ENCODE results near the gene RNGTT. TPM values are rescaled to one million over a fixed set of nuclear protein-coding genes. Genes with fewer than 3 reads are reported as not detected.

The RNGTT gene
- total and polyA plus RNA-seq, 10 of the 15 experiments (the other 5 are each of a cell fraction or from before 2014, with no cell fraction given): 7.7 to 30.4 (median 22.2) TPM

DNA sequence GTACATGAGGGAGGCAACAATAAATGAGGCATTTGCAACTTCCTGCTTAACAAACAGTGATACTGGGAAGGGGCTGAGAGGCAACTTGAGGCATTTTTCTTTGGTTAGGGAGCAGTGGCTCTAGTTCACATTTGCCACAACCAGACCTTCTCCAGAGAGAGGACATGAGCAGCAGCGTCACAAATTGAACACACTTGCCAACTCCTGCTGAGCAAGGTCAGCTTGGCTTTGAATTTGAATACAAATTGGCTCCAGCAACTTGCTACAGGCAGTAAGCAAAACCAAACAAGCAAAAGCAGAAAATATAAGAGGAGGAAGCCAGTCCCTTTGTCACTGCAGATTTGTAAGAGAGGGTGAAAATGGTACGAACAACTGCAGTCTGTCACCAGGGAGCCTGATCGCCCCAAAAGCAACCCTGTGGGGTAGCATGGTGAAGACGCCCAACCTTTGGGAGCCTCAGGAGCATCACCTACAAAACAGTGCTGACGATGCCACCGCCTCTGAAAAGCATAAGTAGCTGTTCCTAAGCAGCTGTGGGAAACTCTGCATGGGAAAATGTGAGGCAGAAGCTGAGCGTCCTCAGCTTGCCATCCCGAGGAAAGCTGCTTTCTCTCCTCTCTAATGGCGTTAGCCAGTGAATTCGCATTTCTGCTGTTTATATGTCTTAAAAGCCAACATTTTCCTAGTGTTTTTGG lies 378.7 kb downstream of the RNGTT start:
- no peaks in the 10 kb centered on the region for H3K79me2 ChIP-seq (ENCODE audit: control insufficient read depth, insufficient read depth, low read length)
- FAIRE-seq (no peak), DNase-seq (ENCODE audit: low read depth, low spot score) (no peak), ATAC-seq (no peak)
- no peaks in the 10 kb centered on the region; the same call in 1 of the 3 replicates for H3K9me3 ChIP-seq (replicated peaks; ENCODE audit: control insufficient read depth, insufficient read depth, low read length)
- no peaks in the 10 kb centered on the region for H3K36me3 ChIP-seq (ENCODE audit: control insufficient read depth in 2 of 2, insufficient read depth in 2 of 2, low read length in 1 of 2)
- no peak overlapping the region for H3K9ac ChIP-seq (ENCODE audit: control insufficient read depth, insufficient read depth, low read length)
- POLR2A ChIA-PET: interaction anchor here (0.6 to 0.9 kb wide), 2 partner anchors 18 to 33 kb away, joined by 3 read pairs; no protein-coding TSS in a partner anchor
- no TSS peak for BruUV-seq (replicated peaks)
- CTCF ChIA-PET: no interaction called here
- SMC1A ChIA-PET (ENCODE audit: uncharacterized antibody, unreplicated experiment): interaction anchor here (0.9 to 1.1 kb wide), 2 partner anchors 56 to 405 kb away, joined by 3 read pairs; no protein-coding TSS in a partner anchor
- no peak overlapping the region for H3K4me3 ChIP-seq
- in situ Hi-C loops (cut with MboI): no loop called here
- no peak overlapping the region for H3K27ac ChIP-seq (ENCODE audit: control insufficient read depth, insufficient read depth)
- intact Hi-C loops (cut with micrococcal nuclease; ENCODE audit: unreplicated experiment): no loop called here
- no peaks in the 10 kb centered on the region for H3K4me1 ChIP-seq (ENCODE audit: control insufficient read depth, insufficient read depth, low read length)
- H4K20me1 ChIP-seq (ENCODE audit: control insufficient read depth, insufficient read depth): no peaks in the 10 kb centered on the region
- H3K4me2 ChIP-seq (ENCODE audit: control insufficient read depth, insufficient read depth): no peak overlapping the region
- TF ChIP-seq TBL1XR1 (IDR thresholded peaks at IDR 0.05; ENCODE audit: low read depth, low read length) (no peak), SRF (IDR thresholded peaks at IDR 0.05; ENCODE audit: low read depth in 2 of 2, low read length in 2 of 2) (no peak), SPI1 (IDR thresholded peaks at IDR 0.05; ENCODE audit: borderline replicate concordance, insufficient read depth, low read depth, low read length) (no peak), CHD4 (IDR thresholded peaks at IDR 0.05) (no peak), ZBED1 (IDR thresholded peaks at IDR 0.05; ENCODE audit: borderline replicate concordance) (no peak), MYC (IDR thresholded peaks at IDR 0.05; ENCODE audit: insufficient read depth, insufficient read length, insufficient replicate concordance, low read length, severe bottlenecking) (no peak), SMARCA5 (IDR thresholded peaks at IDR 0.05) (no peak), CEBPB (IDR thresholded peaks at IDR 0.05; ENCODE audit: borderline replicate concordance in 1 of 2, low read depth in 2 of 2, low read length in 2 of 2) (no peak)
- TF ChIP-seq, protein P1, sequence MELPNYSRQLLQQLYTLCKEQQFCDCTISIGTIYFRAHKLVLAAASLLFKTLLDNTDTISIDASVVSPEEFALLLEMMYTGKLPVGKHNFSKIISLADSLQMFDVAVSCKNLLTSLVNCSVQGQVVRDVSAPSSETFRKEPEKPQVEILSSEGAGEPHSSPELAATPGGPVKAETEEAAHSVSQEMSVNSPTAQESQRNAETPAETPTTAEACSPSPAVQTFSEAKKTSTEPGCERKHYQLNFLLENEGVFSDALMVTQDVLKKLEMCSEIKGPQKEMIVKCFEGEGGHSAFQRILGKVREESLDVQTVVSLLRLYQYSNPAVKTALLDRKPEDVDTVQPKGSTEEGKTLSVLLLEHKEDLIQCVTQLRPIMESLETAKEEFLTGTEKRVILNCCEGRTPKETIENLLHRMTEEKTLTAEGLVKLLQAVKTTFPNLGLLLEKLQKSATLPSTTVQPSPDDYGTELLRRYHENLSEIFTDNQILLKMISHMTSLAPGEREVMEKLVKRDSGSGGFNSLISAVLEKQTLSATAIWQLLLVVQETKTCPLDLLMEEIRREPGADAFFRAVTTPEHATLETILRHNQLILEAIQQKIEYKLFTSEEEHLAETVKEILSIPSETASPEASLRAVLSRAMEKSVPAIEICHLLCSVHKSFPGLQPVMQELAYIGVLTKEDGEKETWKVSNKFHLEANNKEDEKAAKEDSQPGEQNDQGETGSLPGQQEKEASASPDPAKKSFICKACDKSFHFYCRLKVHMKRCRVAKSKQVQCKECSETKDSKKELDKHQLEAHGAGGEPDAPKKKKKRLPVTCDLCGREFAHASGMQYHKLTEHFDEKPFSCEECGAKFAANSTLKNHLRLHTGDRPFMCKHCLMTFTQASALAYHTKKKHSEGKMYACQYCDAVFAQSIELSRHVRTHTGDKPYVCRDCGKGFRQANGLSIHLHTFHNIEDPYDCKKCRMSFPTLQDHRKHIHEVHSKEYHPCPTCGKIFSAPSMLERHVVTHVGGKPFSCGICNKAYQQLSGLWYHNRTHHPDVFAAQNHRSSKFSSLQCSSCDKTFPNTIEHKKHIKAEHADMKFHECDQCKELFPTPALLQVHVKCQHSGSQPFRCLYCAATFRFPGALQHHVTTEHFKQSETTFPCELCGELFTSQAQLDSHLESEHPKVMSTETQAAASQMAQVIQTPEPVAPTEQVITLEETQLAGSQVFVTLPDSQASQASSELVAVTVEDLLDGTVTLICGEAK (IDR thresholded peaks at IDR 0.05; ENCODE audit: borderline replicate concordance): no peak
- no peaks in the 10 kb centered on the region for H3K27me3 ChIP-seq (replicated peaks in 1 of 2; ENCODE audit: control insufficient read depth in 2 of 2, insufficient read depth in 2 of 2, low read length in 1 of 2)
- H2AFZ ChIP-seq (ENCODE audit: control insufficient read depth, low read depth, low read length): no peak overlapping the region
- RAD21 ChIA-PET (ENCODE audit: unreplicated experiment): no interaction called here
- 77% methylated on average over 10 of the region's 10 CpGs for WGBS (ENCODE audit: insufficient coverage, insufficient replicate concordance, low lambda C conversion rate, missing lambda C conversion rate)
